ENCODE data around the gene GRAMD1A. TPM values are rescaled to one million over a fixed set of nuclear protein-coding genes. Genes with fewer than 3 reads are reported as not detected.

The GRAMD1A gene
- total RNA-seq, 1 donor from 2014 or later: 61.9 TPM

- no peak for DNase-seq (ENCODE audit: extremely low spot score in 2 of 2)
- no peak overlapping the region for H3K27ac ChIP-seq
- H3K36me3 ChIP-seq: no peaks in the 10 kb centered on the region
- TF ChIP-seq CTCF (IDR thresholded peaks at IDR 0.05) (no peak), POLR2AphosphoS5 (IDR thresholded peaks at IDR 0.05; ENCODE audit: insufficient read depth in 1 of 2, low read depth in 1 of 2) (no peak), POLR2A (IDR thresholded peaks at IDR 0.05) (no peak)
- no peak overlapping the region for H3K4me3 ChIP-seq
- no peaks in the 10 kb centered on the region for H3K27me3 ChIP-seq
- no peaks in the 10 kb centered on the region for H3K4me1 ChIP-seq
- intact Hi-C loops (cut with DNase I): no loop called here
- no peaks in the 10 kb centered on the region for H3K9me3 ChIP-seq
These were observed 73.8 kb downstream of the GRAMD1A start for GRCh38 chr19:35073941-35074340.

- TF ChIP-seq POLR2A (IDR thresholded peaks at IDR 0.05): no peak
- TF ChIP-seq CTCF (IDR thresholded peaks at IDR 0.05): no peak
- TF ChIP-seq POLR2AphosphoS5 (IDR thresholded peaks at IDR 0.05; ENCODE audit: insufficient read depth in 1 of 2, low read depth in 1 of 2): no peak
- Histone ChIP-seq H3K9me3 (no peaks in the 10 kb centered on the region), H3K27ac (no peak overlapping the region), H3K4me3 (no peak overlapping the region), H3K4me1 (no peaks in the 10 kb centered on the region), H3K27me3 (no peaks in the 10 kb centered on the region), H3K36me3 (no peaks in the 10 kb centered on the region)
- DNase-seq (ENCODE audit: extremely low spot score in 2 of 2): no peak
- intact Hi-C loops (cut with DNase I): loop anchor here (5.0 kb wide), 1 partner anchor 68 kb away; the partner anchor contains the start of gene FXYD7
These were observed 74.5 kb downstream of the GRAMD1A start for GRCh38 chr19:35074426-35075201.

DNA sequence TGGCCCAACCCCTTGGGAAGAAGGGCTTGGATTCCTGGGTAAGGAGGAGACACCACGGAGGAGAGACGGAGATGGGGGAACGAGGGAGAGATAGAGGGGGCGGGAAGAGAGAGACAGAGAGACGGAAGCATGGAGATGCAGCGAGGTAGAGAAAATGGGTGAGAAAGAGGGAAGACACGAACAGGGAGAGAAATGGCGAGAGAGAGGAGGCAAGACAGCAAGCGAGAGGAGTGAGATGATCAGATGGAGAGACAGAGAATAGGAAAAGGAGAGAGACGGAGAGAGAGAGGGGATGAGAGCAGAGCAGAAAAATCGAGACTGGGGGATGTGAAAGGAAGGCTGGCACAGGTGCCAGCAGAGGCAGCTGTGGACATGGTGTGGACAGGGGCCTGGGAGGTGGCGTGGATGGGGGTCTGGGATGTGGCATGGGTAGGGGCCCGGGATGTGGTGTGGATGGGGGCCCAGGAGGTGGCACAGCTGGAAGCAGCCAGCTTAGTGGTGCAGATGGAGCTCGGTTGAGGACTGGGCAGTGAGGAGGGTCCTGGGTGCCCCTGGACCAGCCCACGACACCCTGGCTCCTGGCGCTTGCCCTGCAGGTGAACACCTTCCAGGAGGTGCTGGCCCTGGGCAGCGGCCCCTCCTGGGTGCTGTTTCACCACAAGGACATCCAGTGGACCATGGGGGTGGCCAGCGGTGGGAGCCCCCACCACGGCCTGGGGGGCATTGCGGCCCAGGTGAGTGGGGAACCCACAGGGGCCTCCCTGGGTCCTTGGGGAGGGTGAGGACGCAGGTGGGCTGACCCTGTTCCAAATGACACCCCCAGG lies 75.3 kb downstream of the GRAMD1A start:
- no peaks in the 10 kb centered on the region for H3K4me1 ChIP-seq
- no peaks in the 10 kb centered on the region for H3K27me3 ChIP-seq
- TF ChIP-seq POLR2A (IDR thresholded peaks at IDR 0.05): no peak
- TF ChIP-seq CTCF (IDR thresholded peaks at IDR 0.05): no peak
- TF ChIP-seq POLR2AphosphoS5 (IDR thresholded peaks at IDR 0.05; ENCODE audit: insufficient read depth in 1 of 2, low read depth in 1 of 2): no peak
- intact Hi-C loops (cut with DNase I): loop anchor here (5.0 kb wide), 1 partner anchor 67 kb away; the partner anchor contains the start of gene FXYD7
- no peak overlapping the region for H3K4me3 ChIP-seq
- no peak for DNase-seq (ENCODE audit: extremely low spot score in 2 of 2)
- H3K36me3 ChIP-seq: no peaks in the 10 kb centered on the region
- no peaks in the 10 kb centered on the region for H3K9me3 ChIP-seq
- H3K27ac ChIP-seq: no peak overlapping the region

- no peak for DNase-seq (ENCODE audit: extremely low spot score in 2 of 2)
- no peaks in the 10 kb centered on the region for H3K27me3 ChIP-seq
- intact Hi-C loops (cut with DNase I): loop anchor here (5.0 kb wide), 1 partner anchor 66 kb away; the partner anchor contains the start of gene FXYD7
- no peak overlapping the region for H3K27ac ChIP-seq
- H3K9me3 ChIP-seq: no peaks in the 10 kb centered on the region
- H3K4me1 ChIP-seq: no peaks in the 10 kb centered on the region
- TF ChIP-seq CTCF (IDR thresholded peaks at IDR 0.05): no peak
- no peak for TF ChIP-seq POLR2A (IDR thresholded peaks at IDR 0.05)
- no peak for TF ChIP-seq POLR2AphosphoS5 (IDR thresholded peaks at IDR 0.05; ENCODE audit: insufficient read depth in 1 of 2, low read depth in 1 of 2)
- no peak overlapping the region for H3K4me3 ChIP-seq
- no peaks in the 10 kb centered on the region for H3K36me3 ChIP-seq
These were observed 75.9 kb downstream of the GRAMD1A start for GRCh38 chr19:35076026-35076370.

Other genes with a start within 250 kb of the GRAMD1A start
- 5.9 TPM for gene ZNF599, start 227.1 kb upstream of the GRAMD1A start, total RNA-seq
- gene ZNF30, start 73.4 kb upstream of the GRAMD1A start, total RNA-seq: 2.5 TPM
- 4.2 TPM for gene ZNF792, start 36.1 kb upstream of the GRAMD1A start, total RNA-seq
- gene SCN1B, start 30.1 kb downstream of the GRAMD1A start, total RNA-seq: 8.6 TPM
- gene HPN, start 41.4 kb downstream of the GRAMD1A start, total RNA-seq: not detected
- gene FXYD3, start 115.5 kb downstream of the GRAMD1A start, total RNA-seq: 788 TPM
- gene LGI4, start 134.7 kb downstream of the GRAMD1A start, total RNA-seq: 32.9 TPM
- 135 TPM for gene FXYD1, start 138.5 kb downstream of the GRAMD1A start, total RNA-seq
- gene FXYD7, start 142.9 kb downstream of the GRAMD1A start, total RNA-seq: 3.4 TPM
- 144 TPM for gene FXYD5, start 154.4 kb downstream of the GRAMD1A start, total RNA-seq
- not detected for gene FAM187B, start 228.4 kb downstream of the GRAMD1A start, total RNA-seq
- gene LSR, start 248.7 kb downstream of the GRAMD1A start, total RNA-seq: 32.9 TPM

Measured in vagina (tissue), 2 donors.